ENCODE data around the gene WNT11. TPM values are rescaled to one million over a fixed set of nuclear protein-coding genes. Genes with fewer than 3 reads are reported as not detected.
A peak's percentile ranks its signal among the peaks of the same experiment; 100 is the strongest.

WNT11 gene
- total RNA-seq, 1 experiment from 2014 or later: 0.40 TPM

GRCh38 chr11:76141901-76142588 is 64.3 kb downstream of the WNT11 start:
- Histone ChIP-seq H3K4me2 (ENCODE audit: low read length) (no peak overlapping the region), H3K27ac (ENCODE audit: low read length) (no peak overlapping the region), H3K79me2 (ENCODE audit: low read length) (no peaks in the 10 kb centered on the region), H3K27me3 (ENCODE audit: low read length) (no peaks in the 10 kb centered on the region), H3F3A (ENCODE audit: low read length, unreplicated experiment) (no peaks in the 10 kb centered on the region), H3K4me1 (ENCODE audit: insufficient read depth, low read length) (no peaks in the 10 kb centered on the region), H3K9me3 (ENCODE audit: low read length) (no peaks in the 10 kb centered on the region), H4K20me1 (ENCODE audit: low read length) (no peaks in the 10 kb centered on the region), H2AFZ (ENCODE audit: low read length) (no peak overlapping the region), H3K4me3 (ENCODE audit: low read length) (no peak overlapping the region), H3K36me3 (ENCODE audit: low read depth, low read length) (peaks cover 5% of the 10 kb centered on the region; the same call in 1 of the 2 replicates), H3K9me2 (replicated peaks; ENCODE audit: low read length) (no peaks in the 10 kb centered on the region), H3K9ac (ENCODE audit: low read length) (no peak overlapping the region)
- BruUV-seq (replicated peaks): no TSS peak
- intact Hi-C loops (cut with micrococcal nuclease): loop anchor here (10.0 kb wide), 1 partner anchor 57 kb away; no protein-coding TSS in a partner anchor
- no peak for ATAC-seq
- CTCF ChIA-PET: interaction anchor here (1.2 kb wide), 1 partner anchor 245 kb away, joined by 4 read pairs; no protein-coding TSS in a partner anchor
- TF ChIP-seq EZH2 (IDR thresholded peaks at IDR 0.05; ENCODE audit: low read length, unreplicated experiment) (no peak), EZH2phosphoT487 (IDR thresholded peaks at IDR 0.05; ENCODE audit: borderline replicate concordance, low read length) (no peak), CTCF (conservative IDR thresholded peaks at IDR 0.05; ENCODE audit: low read depth, low read length) (no peak)
- POLR2A ChIA-PET (ENCODE audit: unreplicated experiment): no interaction called here
- no peak for DNase-seq

- Histone ChIP-seq H3K36me3 (ENCODE audit: low read depth, low read length) (peaks cover 5% of the 10 kb centered on the region; the same call in 1 of the 2 replicates), H3K4me2 (ENCODE audit: low read length) (no peak overlapping the region), H4K20me1 (ENCODE audit: low read length) (no peaks in the 10 kb centered on the region), H3K79me2 (ENCODE audit: low read length) (no peaks in the 10 kb centered on the region), H3K9me3 (ENCODE audit: low read length) (no peaks in the 10 kb centered on the region), H3K9me2 (replicated peaks; ENCODE audit: low read length) (no peaks in the 10 kb centered on the region), H3K9ac (ENCODE audit: low read length) (no peak overlapping the region), H3K4me3 (ENCODE audit: low read length) (no peak overlapping the region), H3F3A (ENCODE audit: low read length, unreplicated experiment) (no peaks in the 10 kb centered on the region), H3K27ac (ENCODE audit: low read length) (no peak overlapping the region), H3K4me1 (ENCODE audit: insufficient read depth, low read length) (no peaks in the 10 kb centered on the region), H3K27me3 (ENCODE audit: low read length) (no peaks in the 10 kb centered on the region), H2AFZ (ENCODE audit: low read length) (no peak overlapping the region)
- no peak for DNase-seq
- ChIA-PET CTCF (interaction anchor here (1.2 kb wide), 1 partner anchor 244 kb away, joined by 4 read pairs; no protein-coding TSS in a partner anchor), POLR2A (ENCODE audit: unreplicated experiment) (no interaction called here)
- ATAC-seq: no peak
- TF ChIP-seq EZH2phosphoT487 (IDR thresholded peaks at IDR 0.05; ENCODE audit: borderline replicate concordance, low read length) (no peak), EZH2 (IDR thresholded peaks at IDR 0.05; ENCODE audit: low read length, unreplicated experiment) (no peak), CTCF (conservative IDR thresholded peaks at IDR 0.05; ENCODE audit: low read depth, low read length) (no peak)
- BruUV-seq (replicated peaks): TSS peak; percentile 28
- intact Hi-C loops (cut with micrococcal nuclease): loop anchor here (10.0 kb wide), 1 partner anchor 56 kb away; no protein-coding TSS in a partner anchor
These were observed 65.3 kb downstream of the WNT11 start for GRCh38 chr11:76140912-76141574.

GRCh38 chr11:76139314-76139713 is 67.0 kb downstream of the WNT11 start:
- BruUV-seq (replicated peaks): no TSS peak

More at GRCh38 chr11:76139314-76139713, 67.0 kb downstream of the WNT11 start:
- POLR2A ChIA-PET (ENCODE audit: unreplicated experiment): no interaction called here
- intact Hi-C loops (cut with micrococcal nuclease): no loop called here
- DNase-seq (no peak), ATAC-seq (no peak)
- no peaks in the 10 kb centered on the region for H3F3A ChIP-seq (ENCODE audit: low read length, unreplicated experiment)
- H3K4me2 ChIP-seq (ENCODE audit: low read length): no peak overlapping the region
- H3K9ac ChIP-seq (ENCODE audit: low read length): no peak overlapping the region
- no peaks in the 10 kb centered on the region for H3K4me1 ChIP-seq (ENCODE audit: insufficient read depth, low read length)
- CTCF ChIA-PET: no interaction called here
- no peaks in the 10 kb centered on the region for H4K20me1 ChIP-seq (ENCODE audit: low read length)
- H3K4me3 ChIP-seq (ENCODE audit: low read length): no peak overlapping the region
- H3K79me2 ChIP-seq (ENCODE audit: low read length): no peaks in the 10 kb centered on the region
- peaks cover 5% of the 10 kb centered on the region; the same call in 1 of the 2 replicates for H3K36me3 ChIP-seq (ENCODE audit: low read depth, low read length)
- H3K27me3 ChIP-seq (ENCODE audit: low read length): no peaks in the 10 kb centered on the region
- no peaks in the 10 kb centered on the region for H3K9me2 ChIP-seq (replicated peaks; ENCODE audit: low read length)
- TF ChIP-seq EZH2phosphoT487 (IDR thresholded peaks at IDR 0.05; ENCODE audit: borderline replicate concordance, low read length): no peak
- no peak for TF ChIP-seq CTCF (conservative IDR thresholded peaks at IDR 0.05; ENCODE audit: low read depth, low read length)
- TF ChIP-seq EZH2 (IDR thresholded peaks at IDR 0.05; ENCODE audit: low read length, unreplicated experiment): no peak
- no peaks in the 10 kb centered on the region for H3K9me3 ChIP-seq (ENCODE audit: low read length)
- H2AFZ ChIP-seq (ENCODE audit: low read length): no peak overlapping the region
- H3K27ac ChIP-seq (ENCODE audit: low read length): no peak overlapping the region
